Neural cell (in vitro differentiated cells): ENCODE data around the gene RGS19.

Experiments used
- CTCF ChIP-seq: fragments of 450-650 bp; IDR thresholded peaks from 2 replicates; pipeline ENCODE4 v1.5.1; 2014; ENCODE audit warnings: antibody characterized with exemption, mild to moderate bottlenecking, moderate library complexity; ENCODE audit not compliant: poor library complexity, severe bottlenecking
- EP300 ChIP-seq: fragments of 450-650 bp; conservative IDR thresholded peaks from 2 replicates; pipeline ENCODE4 v1.6.1; 2014; ENCODE audit warnings: antibody characterized with exemption, mild to moderate bottlenecking, moderate library complexity; ENCODE audit not compliant: poor library complexity, severe bottlenecking
- EZH2 ChIP-seq: fragments of 200-600, 300-800 bp; shearing (Covaris generic), sonication (generic); IDR thresholded peaks from 2 replicates; pipeline ENCODE4 v1.6.1; 2014; ENCODE audit warnings: antibody characterized with exemption, low read length, borderline replicate concordance, mild to moderate bottlenecking; ENCODE audit not compliant: insufficient read depth, poor library complexity, severe bottlenecking
- MXI1 ChIP-seq: fragments of 450-650 bp; conservative IDR thresholded peaks from 2 replicates; pipeline ENCODE4 v1.6.1; 2014; ENCODE audit warnings: antibody characterized with exemption, mild to moderate bottlenecking; ENCODE audit not compliant: poor library complexity, severe bottlenecking
- POLR2AphosphoS5 ChIP-seq: IDR thresholded peaks from 2 replicates; pipeline ENCODE4 v1.6.1; 2012
- RAD21 ChIP-seq: fragments of 450-650 bp; conservative IDR thresholded peaks from 2 replicates; pipeline ENCODE4 v1.6.1; 2014; ENCODE audit warnings: antibody characterized with exemption, mild to moderate bottlenecking, moderate library complexity
- REST ChIP-seq: IDR thresholded peaks from 2 replicates; pipeline ENCODE4 v1.6.1; 2012; ENCODE audit warnings: borderline replicate concordance
- SMC3 ChIP-seq: fragments of 450-650 bp; conservative IDR thresholded peaks from 2 replicates; pipeline ENCODE4 v1.6.1; 2014; ENCODE audit warnings: antibody characterized with exemption, mild to moderate bottlenecking, moderate library complexity; ENCODE audit not compliant: poor library complexity
- TAF1 ChIP-seq: IDR thresholded peaks from 2 replicates; pipeline ENCODE4 v1.6.1; 2012; ENCODE audit warnings: low read depth

GRCh38 chr20:64100946-64101688 is 21.8 kb upstream of the RGS19 start:
- TF ChIP-seq RAD21 (no peak), CTCF (no peak), REST (no peak), POLR2AphosphoS5 (no peak), TAF1 (no peak), EP300 (no peak), EZH2 (no peak), MXI1 (no peak), SMC3 (no peak)
